Bladder microvascular endothelial cell (primary cell): Measurements from ENCODE around the gene ABCG2. TPM values are rescaled to one million over a fixed set of nuclear protein-coding genes. Genes with fewer than 3 reads are reported as not detected.

ENCODE experiments used
- total RNA-seq: library from RNA; depleted of rRNA; stranded (reverse); fragments of >200 nt; gene quantifications from 2 replicates; pipeline ENCODE4 v1.2.3, GENCODE V29; 2014

Gene ABCG2
- 2.6 and 14.9 TPM in 2 replicates for total RNA-seq

GRCh38 chr4:88158489-88159228 is at the start of gene ABCG2:
ABCG2 (minus strand) TSS chr4:88158639; CDS start chr4:88139995, 18,644 bp downstream.

Other genes with a start within 250 kb of the ABCG2 start
- gene SPP1, start 182.9 kb downstream of the ABCG2 start, total RNA-seq: 0.32 TPM in 1 of 2 replicates, not detected in the other
- 34.5 and 64.7 TPM in 2 replicates for gene PKD2, start 151.0 kb downstream of the ABCG2 start, total RNA-seq
- gene PPM1K, start 125.9 kb upstream of the ABCG2 start, total RNA-seq: 7.3 and 9.4 TPM in 2 replicates
- gene HERC6, start 220.2 kb upstream of the ABCG2 start, total RNA-seq: 6.0 and 6.7 TPM in 2 replicates